ENCODE results near the gene NUP62. TPM values are rescaled to one million over a fixed set of nuclear protein-coding genes. Genes with fewer than 3 reads are reported as not detected.

NUP62 gene
- total RNA-seq, 2 experiments from 2014 or later: 113 to 114 TPM

DNA sequence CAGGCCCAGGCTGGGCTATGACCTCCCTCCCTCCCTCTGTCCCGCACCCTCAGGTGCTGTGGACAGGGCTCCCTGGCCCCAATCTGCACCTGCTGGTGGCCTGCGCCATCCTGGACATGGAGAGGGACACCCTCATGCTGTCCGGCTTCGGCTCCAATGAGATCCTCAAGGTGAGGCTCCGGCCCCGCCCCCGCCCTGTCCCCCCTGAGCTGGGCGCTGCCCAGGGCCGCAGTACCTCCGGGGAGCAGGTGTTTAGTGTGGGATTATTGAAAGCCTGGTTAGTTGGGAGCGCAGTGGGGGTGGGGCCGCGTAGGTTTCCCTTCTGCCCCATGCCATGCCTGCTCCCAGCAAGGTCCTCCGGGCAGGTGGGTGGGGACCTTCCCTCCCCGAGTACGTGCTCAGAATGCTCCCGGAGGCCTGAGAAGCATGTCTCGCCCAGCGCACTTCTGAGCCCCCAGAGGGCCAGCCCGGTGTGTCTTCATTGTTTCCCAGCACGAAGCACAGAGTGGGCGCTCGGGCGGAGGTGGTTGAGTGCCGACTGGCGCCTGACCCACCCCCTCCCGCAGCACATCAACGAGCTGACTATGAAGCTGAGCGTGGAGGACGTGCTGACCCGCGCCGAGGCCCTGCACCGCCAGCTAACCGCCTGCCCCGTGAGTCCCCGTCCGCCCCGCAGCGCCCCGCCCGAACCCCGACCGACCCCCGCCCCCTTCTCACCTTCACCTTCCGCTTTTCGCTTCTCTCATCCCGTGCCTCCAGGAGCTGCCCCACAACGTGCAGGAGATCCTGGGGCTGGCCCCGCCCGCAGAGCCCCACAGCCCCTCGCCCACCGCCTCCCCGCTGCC is 41.4 kb downstream of the NUP62 start:
- Mint-ChIP-seq H3K36me3 (ENCODE audit: low read depth) (peaks cover 19% of the 10 kb centered on the region), H3K27ac (no peak overlapping the region), H3K9me3 (no peaks in the 10 kb centered on the region), H3K27me3 (no peaks in the 10 kb centered on the region), H3K4me3 (no peak overlapping the region), H3K4me1 (peaks cover 24% of the 10 kb centered on the region)
- ChIA-PET POLR2A (no interaction called here), CTCF (no interaction called here)
- no peak for DNase-seq

DNA sequence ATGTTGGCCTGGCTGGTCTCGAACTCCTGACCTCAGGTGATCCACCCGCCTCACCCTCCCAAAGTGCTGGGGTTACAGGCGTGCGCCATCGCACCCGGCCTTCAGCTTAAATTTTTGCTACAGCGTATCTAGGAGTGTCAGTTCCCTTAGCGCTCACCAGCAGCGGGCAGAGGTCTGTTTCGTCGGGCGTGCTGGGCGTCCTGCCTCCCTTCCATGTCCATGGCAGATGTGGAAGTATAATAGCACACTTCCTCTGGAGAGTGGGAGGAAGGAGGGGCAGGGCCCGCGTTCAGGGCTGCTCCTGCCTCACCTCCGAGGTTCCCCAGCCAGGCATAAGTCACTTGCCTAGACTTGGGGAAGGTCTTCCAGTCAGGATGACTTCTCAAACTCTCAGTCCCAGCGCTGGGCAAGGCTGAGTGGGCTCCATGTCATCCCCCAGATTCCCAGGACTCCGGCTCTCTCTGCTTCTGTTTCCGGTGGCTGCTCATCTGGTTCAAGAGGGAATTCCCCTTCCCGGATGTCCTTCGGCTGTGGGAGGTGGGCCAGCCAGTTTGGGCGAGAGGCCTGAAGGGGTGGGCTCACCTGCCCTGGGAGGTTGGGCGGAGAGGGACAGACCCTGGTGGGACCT is 42.2 kb downstream of the NUP62 start:
- POLR2A ChIA-PET: interaction anchor here (1.1 to 1.9 kb wide), 4 partner anchors 9 to 41 kb away, joined by 3 to 6 read pairs (median 5); partner anchors contain the start of genes AKT1S1, ATF5, IL4I1 and PTOV1

GRCh38 chr19:49884760-49885159 is 44.5 kb downstream of the NUP62 start:
- no peak for DNase-seq
- Mint-ChIP-seq H3K4me3 (no peak overlapping the region), H3K9me3 (no peaks in the 10 kb centered on the region), H3K27me3 (no peaks in the 10 kb centered on the region), H3K4me1 (peaks cover 9% of the 10 kb centered on the region), H3K27ac (no peak overlapping the region), H3K36me3 (ENCODE audit: low read depth) (peaks cover 44% of the 10 kb centered on the region)
- ChIA-PET CTCF (no interaction called here), POLR2A (no interaction called here)

More for the DNA sequence above, 42.2 kb downstream of the NUP62 start:
- no peaks in the 10 kb centered on the region for H3K27me3 Mint-ChIP-seq
- CTCF ChIA-PET: interaction anchor here (1.5 kb wide), 1 partner anchor 18 kb away, joined by 3 read pairs; no protein-coding TSS in a partner anchor
- DNase-seq: no peak
- no peak overlapping the region for H3K4me3 Mint-ChIP-seq
- H3K9me3 Mint-ChIP-seq: no peaks in the 10 kb centered on the region
- peaks cover 26% of the 10 kb centered on the region for H3K36me3 Mint-ChIP-seq (ENCODE audit: low read depth)
- peaks cover 18% of the 10 kb centered on the region for H3K4me1 Mint-ChIP-seq
- no peak overlapping the region for H3K27ac Mint-ChIP-seq

- Mint-ChIP-seq H3K27me3 (no peaks in the 10 kb centered on the region), H3K36me3 (ENCODE audit: low read depth) (peaks cover 46% of the 10 kb centered on the region), H3K4me3 (no peak overlapping the region), H3K27ac (no peak overlapping the region), H3K9me3 (no peaks in the 10 kb centered on the region), H3K4me1 (peaks cover 9% of the 10 kb centered on the region)
- DNase-seq: no peak
- POLR2A ChIA-PET: interaction anchor here (0.9 to 1.2 kb wide), 2 partner anchors 44 to 46 kb away, joined by 3 read pairs; no protein-coding TSS in a partner anchor
- CTCF ChIA-PET: no interaction called here
Measured at GRCh38 chr19:49884109-49884508, 45.2 kb downstream of the NUP62 start.

DNA sequence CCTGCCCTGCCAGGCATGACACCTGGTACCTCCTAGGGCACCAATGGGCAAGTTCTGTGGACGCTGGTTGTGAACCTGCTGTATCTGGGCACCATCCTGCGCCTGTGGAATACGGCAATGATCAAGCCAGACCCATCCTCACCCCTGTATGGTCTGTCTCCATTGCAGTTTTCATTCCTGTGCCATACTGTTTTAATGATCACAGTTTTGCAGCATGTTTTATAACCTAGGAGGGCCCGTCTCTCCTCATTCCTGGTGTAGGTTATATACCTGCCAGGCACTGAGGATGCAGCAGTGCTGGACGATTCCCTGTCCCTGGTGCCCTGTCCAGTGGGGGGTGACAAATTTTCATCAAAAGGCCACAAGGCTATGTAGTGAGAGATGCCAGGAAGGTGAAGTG is 46.2 kb downstream of the NUP62 start:
- peaks cover 51% of the 10 kb centered on the region for H3K36me3 Mint-ChIP-seq (ENCODE audit: low read depth)

DNA sequence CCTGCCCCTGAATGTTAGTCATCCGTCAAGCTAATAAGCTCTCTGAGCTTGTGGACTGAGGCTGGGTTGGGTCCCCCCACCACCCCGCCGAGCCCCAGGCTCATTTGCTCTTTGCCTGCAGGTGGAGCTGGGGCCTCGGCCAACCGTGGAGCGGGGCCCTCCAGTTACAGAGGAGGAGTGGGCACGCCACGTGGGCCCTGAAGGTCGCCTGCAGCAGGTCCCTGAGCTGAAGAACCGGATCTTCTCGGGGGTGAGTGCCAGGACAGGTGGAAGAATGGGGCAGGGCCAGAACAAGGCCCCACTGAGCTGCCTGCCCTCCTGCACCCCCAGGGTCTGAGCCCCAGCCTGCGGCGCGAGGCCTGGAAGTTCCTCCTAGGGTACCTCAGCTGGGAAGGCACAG is 46.7 kb downstream of the NUP62 start:
- Mint-ChIP-seq H3K36me3 (ENCODE audit: low read depth) (peaks cover 53% of the 10 kb centered on the region), H3K27me3 (no peaks in the 10 kb centered on the region), H3K27ac (no peak overlapping the region), H3K4me1 (peaks cover 20% of the 10 kb centered on the region), H3K9me3 (no peaks in the 10 kb centered on the region), H3K4me3 (no peak overlapping the region)
- no peak for DNase-seq
- POLR2A ChIA-PET: interaction anchor here (1.9 to 2.2 kb wide), 2 partner anchors 46 to 69 kb away, joined by 5 to 9 read pairs; partner anchors contain the start of genes ATF5, FUZ and NUP62
- CTCF ChIA-PET: no interaction called here

More for the DNA sequence above, 46.2 kb downstream of the NUP62 start:
- POLR2A ChIA-PET: interaction anchor here (1.2 to 2.2 kb wide), 2 partner anchors 45 kb away, joined by 3 to 9 read pairs; partner anchors contain the start of genes ATF5 and NUP62
- CTCF ChIA-PET: no interaction called here
- H3K27ac Mint-ChIP-seq: no peak overlapping the region
- no peak for DNase-seq
- H3K27me3 Mint-ChIP-seq: no peaks in the 10 kb centered on the region
- H3K4me1 Mint-ChIP-seq: peaks cover 17% of the 10 kb centered on the region
- no peak overlapping the region for H3K4me3 Mint-ChIP-seq
- no peaks in the 10 kb centered on the region for H3K9me3 Mint-ChIP-seq

GRCh38 chr19:49881672-49882394 is 47.5 kb downstream of the NUP62 start:
- H3K27me3 Mint-ChIP-seq: no peaks in the 10 kb centered on the region
- H3K4me1 Mint-ChIP-seq: peaks cover 20% of the 10 kb centered on the region
- no peak overlapping the region for H3K4me3 Mint-ChIP-seq
- H3K27ac Mint-ChIP-seq: no peak overlapping the region
- no peak for DNase-seq
- POLR2A ChIA-PET: interaction anchor here (0.7 to 2.2 kb wide), 7 partner anchors 8 to 69 kb away, joined by 3 to 9 read pairs (median 3); partner anchors contain the start of genes ATF5, FUZ, IL4I1 and NUP62
- H3K9me3 Mint-ChIP-seq: no peaks in the 10 kb centered on the region
- H3K36me3 Mint-ChIP-seq (ENCODE audit: low read depth): peaks cover 53% of the 10 kb centered on the region
- CTCF ChIA-PET: no interaction called here

- Mint-ChIP-seq H3K4me3 (no peak overlapping the region), H3K9me3 (no peaks in the 10 kb centered on the region), H3K36me3 (ENCODE audit: low read depth) (peaks cover 53% of the 10 kb centered on the region), H3K4me1 (peaks cover 18% of the 10 kb centered on the region), H3K27ac (no peak overlapping the region), H3K27me3 (no peaks in the 10 kb centered on the region)
- CTCF ChIA-PET: no interaction called here
- no peak for DNase-seq
- POLR2A ChIA-PET: interaction anchor here (0.7 to 2.2 kb wide), 7 partner anchors 9 to 68 kb away, joined by 3 to 9 read pairs (median 3); partner anchors contain the start of genes ATF5, FUZ, IL4I1 and NUP62
Measured at GRCh38 chr19:49881186-49881585, 48.1 kb downstream of the NUP62 start.

- Mint-ChIP-seq H3K4me3 (no peak overlapping the region), H3K4me1 (peaks cover 22% of the 10 kb centered on the region), H3K36me3 (ENCODE audit: low read depth) (peaks cover 52% of the 10 kb centered on the region), H3K27me3 (no peaks in the 10 kb centered on the region), H3K27ac (no peak overlapping the region), H3K9me3 (no peaks in the 10 kb centered on the region)
- POLR2A ChIA-PET: interaction anchor here (1.8 kb wide), 1 partner anchor 47 kb away, joined by 4 read pairs; no protein-coding TSS in a partner anchor
- DNase-seq: no peak
- CTCF ChIA-PET: no interaction called here
Measured at GRCh38 chr19:49880162-49880869, 49.0 kb downstream of the NUP62 start.

- Mint-ChIP-seq H3K27ac (no peak overlapping the region), H3K9me3 (no peaks in the 10 kb centered on the region), H3K4me1 (peaks cover 29% of the 10 kb centered on the region), H3K27me3 (no peaks in the 10 kb centered on the region), H3K4me3 (no peak overlapping the region), H3K36me3 (ENCODE audit: low read depth) (peaks cover 48% of the 10 kb centered on the region)
- POLR2A ChIA-PET: interaction anchor here (1.8 kb wide), 1 partner anchor 48 kb away, joined by 4 read pairs; no protein-coding TSS in a partner anchor
- DNase-seq: no peak
- CTCF ChIA-PET: no interaction called here
Measured at GRCh38 chr19:49879243-49879963, 49.9 kb downstream of the NUP62 start.

GRCh38 chr19:49878744-49879070 is 50.6 kb downstream of the NUP62 start:
- peaks cover 45% of the 10 kb centered on the region for H3K36me3 Mint-ChIP-seq (ENCODE audit: low read depth)
- CTCF ChIA-PET: no interaction called here

More at GRCh38 chr19:49878744-49879070, 50.6 kb downstream of the NUP62 start:
- Mint-ChIP-seq H3K27me3 (no peaks in the 10 kb centered on the region), H3K4me1 (peaks cover 31% of the 10 kb centered on the region), H3K27ac (no peak overlapping the region), H3K9me3 (no peaks in the 10 kb centered on the region), H3K4me3 (no peak overlapping the region)
- DNase-seq: no peak
- POLR2A ChIA-PET: interaction anchor here (1.8 kb wide), 1 partner anchor 49 kb away, joined by 4 read pairs; no protein-coding TSS in a partner anchor

All from activated CD4-positive, alpha-beta memory T cell treated with anti-CD3 and anti-CD28 coated beads, Interleukin-2, amount 10 ng/mL, durations not matched to agents 7 days and 5 days (primary cell).